Tibial nerve (tissue), 4 donors: Measurements from ENCODE around the gene DIP2C.

Source experiments
- CTCF ChIP-seq, 5 experiments: fragments of 200-600 bp in 3 of 5; fragments of 450-650 bp in 2 of 5; sonication (generic) in 3 of 5; IDR thresholded peaks; one replicate each; pipeline ENCODE4 v1.5.1; 2016 to 2019; ENCODE audit warnings: antibody characterized with exemption in 5 of 5, mild to moderate bottlenecking in 3 of 5, moderate library complexity in 2 of 5
- EP300 ChIP-seq, 2 donors: sonication (generic); formaldehyde crosslinking; IDR thresholded peaks; one replicate each; pipeline ENCODE4 v1.6.1; 2017; ENCODE audit warnings: antibody characterized with exemption in 2 of 2, mild to moderate bottlenecking in 1 of 2
- POLR2A ChIP-seq, 2 donors: fragments of 450-650 bp; IDR thresholded peaks; one replicate each; pipeline ENCODE4 v1.6.1; 2017; ENCODE audit warnings: antibody characterized with exemption in 2 of 2, mild to moderate bottlenecking in 2 of 2, moderate library complexity in 2 of 2

GRCh38 chr10:371515-371914 is 318.0 kb downstream of the DIP2C start:
- no peak for TF ChIP-seq POLR2A (IDR thresholded peaks at IDR 0.05)
- no peak for TF ChIP-seq CTCF (IDR thresholded peaks at IDR 0.05)
- no peak for TF ChIP-seq EP300 (IDR thresholded peaks at IDR 0.05)
